IMR-90 (cell line): ENCODE measurements around the gene SLC8A1. TPM values are rescaled to one million over a fixed set of nuclear protein-coding genes. Genes with fewer than 3 reads are reported as not detected.

ENCODE experiments used
- ATAC-seq: fragments of 200-7000 bp; cut with Tn5 transposase; 2 replicates; pipeline ENCODE4 v1.9.1; 2020; ENCODE audit warnings: low read depth, mild to moderate bottlenecking, moderate library complexity
- BruUV-seq: library from RNA; stranded (reverse); fragments of 400-500 nt; replicated peaks from 2 replicates; lab custom pipeline; 2021; lab: Mats Ljungman, UMichigan
- CTCF ChIA-PET: fragments of 300-600 bp; formaldehyde crosslinking; extraction: SDS; loops from one replicate; lab custom pipeline; 2021; ENCODE audit warnings: antibody characterized with exemption; lab: Yijun Ruan, JAX
- POLR2A ChIA-PET: fragments of 300-600 bp; sonication (Branson Sonifier 250); formaldehyde crosslinking; loops from one replicate; lab custom pipeline; 2022; ENCODE audit warnings: antibody characterized with exemption; ENCODE audit not compliant: unreplicated experiment; lab: Charles Lee
- DNase-seq: peaks from one replicate; pipeline ENCODE4 v3.0.0; 2013
- H2AFZ ChIP-seq: replicated peaks from 2 replicates; pipeline ENCODE3; 2013; ENCODE audit warnings: low read length, mild to moderate bottlenecking; ENCODE audit not compliant: poor library complexity
- H2AK5ac ChIP-seq: 2 replicates; pipeline ENCODE4 v1.6.1; 2013; ENCODE audit warnings: low read depth, low read length, inconsistent platforms
- H2AK9ac ChIP-seq: replicated peaks from 2 replicates; pipeline ENCODE3; 2013; ENCODE audit warnings: mild to moderate bottlenecking, low read depth, low read length, moderate library complexity; ENCODE audit not compliant: poor library complexity
- H2BK120ac ChIP-seq: 2 replicates; pipeline ENCODE4 v1.6.1; 2013; ENCODE audit warnings: low read depth, low read length, inconsistent platforms
- H2BK15ac ChIP-seq: 3 replicates; pipeline ENCODE4 v1.6.1; 2013; ENCODE audit warnings: low read depth, low read length, inconsistent platforms
- H2BK20ac ChIP-seq: 2 replicates; pipeline ENCODE4 v1.6.1; 2013; ENCODE audit warnings: low read depth, mild to moderate bottlenecking, inconsistent platforms, low read length, moderate library complexity
- H2BK5ac ChIP-seq: 2 replicates; pipeline ENCODE4 v1.6.1; 2013; ENCODE audit warnings: mild to moderate bottlenecking, low read depth, low read length, inconsistent platforms; ENCODE audit not compliant: poor library complexity, severe bottlenecking
- H3K14ac ChIP-seq: replicated peaks from 2 replicates; pipeline ENCODE4 v1.6.1; 2013; ENCODE audit warnings: low read depth, low read length, inconsistent platforms
- H3K18ac ChIP-seq: 2 replicates; pipeline ENCODE4 v1.6.1; 2013; ENCODE audit warnings: low read depth, low read length, control low read depth
- H3K23ac ChIP-seq: 2 replicates; pipeline ENCODE4 v1.6.1; 2013; ENCODE audit warnings: low read depth, low read length, inconsistent platforms
- H3K27ac ChIP-seq: 2 replicates; pipeline ENCODE4 v1.5.1; 2013; ENCODE audit warnings: mild to moderate bottlenecking, control low read depth, low read length; ENCODE audit not compliant: insufficient read depth
- H3K27me3 ChIP-seq: 2 replicates; pipeline ENCODE4 v1.6.1; 2013; ENCODE audit warnings: low read length; ENCODE audit not compliant: control insufficient read depth, insufficient read depth
- H3K36me3 ChIP-seq: 2 replicates; pipeline ENCODE4 v1.6.1; 2013; ENCODE audit warnings: low read length, mixed read lengths; ENCODE audit not compliant: control insufficient read depth, insufficient read depth
- H3K4ac ChIP-seq: 2 replicates; pipeline ENCODE4 v1.6.1; 2013; ENCODE audit warnings: low read depth, low read length, inconsistent platforms
- H3K4me1 ChIP-seq: 2 replicates; pipeline ENCODE4 v1.6.1; 2013; ENCODE audit warnings: low read length, mixed read lengths; ENCODE audit not compliant: control insufficient read depth, insufficient read depth
- H3K4me2 ChIP-seq: 2 replicates; pipeline ENCODE4 v1.6.1; 2013; ENCODE audit warnings: low read depth, mild to moderate bottlenecking, control low read depth, low read length, moderate library complexity
- H3K4me3 ChIP-seq: 2 replicates; pipeline ENCODE4 v1.5.1; 2013; ENCODE audit warnings: low read depth, mild to moderate bottlenecking, control low read depth, low read length, moderate library complexity; ENCODE audit not compliant: insufficient read depth
- H3K56ac ChIP-seq: 2 replicates; pipeline ENCODE4 v1.6.1; 2013; ENCODE audit warnings: low read length, inconsistent platforms; ENCODE audit not compliant: insufficient read depth; ENCODE audit errors: extremely low read depth
- H3K79me1 ChIP-seq, 2 experiments: 2 replicates each; pipeline ENCODE4 v1.6.1; 2013; ENCODE audit warnings: low read length in 2 of 2, inconsistent platforms in 1 of 2, low read depth in 1 of 2
- H3K9ac ChIP-seq: 2 replicates; pipeline ENCODE4 v1.6.1; 2013; ENCODE audit warnings: low read depth, low read length, control low read depth
- H3K9me1 ChIP-seq: 2 replicates; pipeline ENCODE4 v1.6.1; 2013; ENCODE audit warnings: low read length, inconsistent platforms; ENCODE audit not compliant: insufficient read depth
- H3K9me3 ChIP-seq: 2 replicates; pipeline ENCODE4 v1.6.1; 2013; ENCODE audit warnings: low read length; ENCODE audit not compliant: control insufficient read depth, insufficient read depth
- H4K20me1 ChIP-seq: 2 replicates; pipeline ENCODE4 v1.6.1; 2013; ENCODE audit warnings: low read length, inconsistent platforms; ENCODE audit not compliant: insufficient read depth
- H4K5ac ChIP-seq: 2 replicates; pipeline ENCODE4 v1.6.1; 2013; ENCODE audit warnings: mild to moderate bottlenecking, low read depth, low read length, control low read depth
- H4K8ac ChIP-seq, 2 experiments: 2 replicates each; pipeline ENCODE4 v1.6.1; 2013; ENCODE audit warnings: low read depth in 2 of 2, low read length in 2 of 2, control low read depth in 1 of 2, inconsistent platforms in 1 of 2
- H4K91ac ChIP-seq: 2 replicates; pipeline ENCODE4 v1.6.1; 2013; ENCODE audit warnings: low read depth, low read length, inconsistent platforms; ENCODE audit not compliant: insufficient read depth
- BHLHE40 ChIP-seq: fragments of 150-350 bp; IDR thresholded peaks from 2 replicates; pipeline ENCODE4 v1.6.1; 2016; ENCODE audit warnings: mild to moderate bottlenecking, low read depth, low read length
- CEBPB ChIP-seq: IDR thresholded peaks from 2 replicates; pipeline ENCODE4 v1.6.1; 2012; ENCODE audit warnings: low read depth, low read length, improper control_type of control experiment
- CHD1 ChIP-seq: IDR thresholded peaks from 2 replicates; pipeline ENCODE4 v1.6.1; 2012; ENCODE audit warnings: low read depth, low read length, improper control_type of control experiment
- NFE2L2 ChIP-seq: fragments of 150-350 bp; IDR thresholded peaks from 2 replicates; pipeline ENCODE4 v1.6.1; 2016; ENCODE audit warnings: low read depth, mild to moderate bottlenecking, low read length
- RAD21 ChIP-seq: IDR thresholded peaks from 2 replicates; pipeline ENCODE4 v1.6.1; 2012; ENCODE audit warnings: low read length, improper control_type of control experiment
- RFX5 ChIP-seq: IDR thresholded peaks from 2 replicates; pipeline ENCODE4 v1.8.0; 2012; ENCODE audit warnings: low read depth, mild to moderate bottlenecking, low read length, moderate library complexity
- SMC3 ChIP-seq: fragments of 150-350 bp; IDR thresholded peaks from 2 replicates; pipeline ENCODE4 v1.6.1; 2016; ENCODE audit warnings: low read depth, mild to moderate bottlenecking, antibody characterized with exemption, low read length, moderate library complexity
- WGBS, 2 experiments: methylation state at CpG; one replicate each; pipeline versions ENCODE4 v1.1.5 to v1.1.7; 2013; ENCODE audit warnings: missing lambda C conversion rate in 2 of 2; ENCODE audit not compliant: insufficient read length in 1 of 2; ENCODE audit errors: extremely low coverage in 2 of 2; 5-methylcytosine and 5-hydroxymethylcytosine counted together
- dilution Hi-C: fragments of 300-500 bp; cut with HindIII; formaldehyde crosslinking; loops from one replicate; pipeline ENCODE4 v1.14.3; 2018; ENCODE audit warnings: low sequenced_read_pairs; ENCODE audit not compliant: unreplicated experiment
- in situ Hi-C: fragments of 300-500 bp; cut with MboI; formaldehyde crosslinking; loops from 3 replicates; pipeline ENCODE4 v1.14.3; 2019; ENCODE audit warnings: low sequenced_read_pairs, inconsistent platforms, mixed read lengths
- intact Hi-C: fragments of 100-400 bp; cut with micrococcal nuclease; formaldehyde crosslinking; loops from 2 replicates; pipeline ENCODE4 v1.10.0; 2022
- polyA plus RNA-seq, 3 experiments: library from polyadenylated mRNA; depleted of rRNA; stranded (reverse); fragments of >200 nt; gene quantifications; 2 replicates each; pipeline ENCODE4 v1.2.3, GENCODE V29; 2012; ENCODE audit warnings: low replicate concordance in 1 of 3
- total RNA-seq: library from RNA; depleted of rRNA; stranded (reverse); fragments of >200 nt; gene quantifications from 2 replicates; pipeline ENCODE4 v1.2.3, GENCODE V29; 2012

The SLC8A1 gene
- total and polyA plus RNA-seq, 2 of the 4 experiments (the other 2 are of a cell fraction) = 7.7 to 57.0 TPM

DNA sequence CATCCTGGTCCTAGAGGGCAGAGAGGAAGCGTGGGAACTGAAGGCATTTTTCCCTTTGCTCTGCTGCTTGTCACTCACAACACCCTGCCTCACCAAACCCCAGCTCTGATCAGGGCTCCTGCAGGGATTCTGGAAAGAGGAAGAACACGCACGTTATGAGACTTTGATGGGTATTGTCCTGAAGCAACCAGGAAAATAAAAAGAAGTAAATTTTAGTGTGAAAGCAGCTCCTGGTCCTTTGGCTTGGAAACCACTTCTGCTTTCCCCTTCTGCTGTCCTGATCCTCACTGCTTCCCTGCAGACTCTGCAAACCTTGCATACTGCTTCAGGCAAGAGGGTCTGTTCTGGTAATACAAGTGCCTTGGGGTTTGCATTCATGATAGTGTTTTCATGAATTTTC is 164.1 kb downstream of the SLC8A1 start:
- Histone ChIP-seq H4K5ac (no peak overlapping the region), H2BK120ac (no peak overlapping the region), H2BK20ac (no peak overlapping the region), H2AK9ac (no peak overlapping the region), H3K9me1 (peaks cover 9% of the 10 kb centered on the region), H3K9me3 (no peaks in the 10 kb centered on the region), H2AK5ac (peak overlapping the region; percentile 32; the same call in 1 of the 2 replicates), H4K20me1 (no peaks in the 10 kb centered on the region), H3K79me1 (peaks cover 10 to 19% of the 10 kb centered on the region in 2 experiments; a peak in 3 of 4 replicates), H3K27ac (no peak overlapping the region), H2BK15ac (no peak overlapping the region), H4K91ac (no peak overlapping the region), H2BK5ac (no peak overlapping the region), H3K14ac (no peak overlapping the region; the same call in 1 of the 2 replicates), H3K9ac (no peak overlapping the region), H3K56ac (no peak overlapping the region), H3K4ac (no peak overlapping the region), H3K4me2 (no peak overlapping the region), H3K18ac (no peak overlapping the region), H4K8ac (no peak overlapping the region), H3K23ac (no peak overlapping the region), H3K36me3 (no peaks in the 10 kb centered on the region), H2AFZ (no peak overlapping the region), H3K27me3 (no peaks in the 10 kb centered on the region), H3K4me3 (no peak overlapping the region), H3K4me1 (peaks cover 10% of the 10 kb centered on the region)
- intact Hi-C loops (no loop called here), in situ Hi-C loops (no loop called here), dilution Hi-C loops (no loop called here)
- ChIA-PET CTCF (no interaction called here), POLR2A (no interaction called here)
- ATAC-seq = no peak
- no peak for DNase-seq
- WGBS, 2 experiments = no CpG with 5 or more reads among the region's 3 CpGs
- BruUV-seq = no TSS peak
- TF ChIP-seq RFX5 = no peak
- no peak for TF ChIP-seq CHD1
- TF ChIP-seq CEBPB = no peak
- no peak for TF ChIP-seq BHLHE40
- no peak for TF ChIP-seq RAD21
- TF ChIP-seq NFE2L2 = no peak
- TF ChIP-seq SMC3 = no peak
